ENCODE data around the gene KAT6B.

KAT6B gene

DNA sequence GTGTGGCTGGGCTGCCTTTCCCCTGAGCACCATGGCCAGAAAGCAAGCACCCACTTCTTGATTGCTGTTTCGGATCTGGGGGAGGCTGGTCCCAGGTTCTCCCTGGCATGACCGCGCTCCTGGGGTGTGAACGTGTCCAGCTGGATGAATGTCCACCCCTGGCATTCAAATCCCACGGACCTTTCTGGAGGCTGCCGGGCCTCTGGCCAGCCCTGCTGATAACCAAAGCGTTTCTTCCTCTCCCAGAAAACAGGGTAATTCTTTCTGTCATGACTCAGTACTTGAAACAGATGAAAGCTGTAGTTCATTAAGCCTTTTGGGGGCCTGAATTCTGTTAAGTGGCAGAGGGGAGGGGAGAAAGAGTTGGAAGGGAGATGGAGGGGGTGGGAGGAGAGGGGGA is 211.9 kb downstream of the KAT6B start:
- H3K4me3 ChIP-seq (ENCODE audit: low read depth, low read length) = no peak overlapping the region
- TF ChIP-seq, protein P1, sequence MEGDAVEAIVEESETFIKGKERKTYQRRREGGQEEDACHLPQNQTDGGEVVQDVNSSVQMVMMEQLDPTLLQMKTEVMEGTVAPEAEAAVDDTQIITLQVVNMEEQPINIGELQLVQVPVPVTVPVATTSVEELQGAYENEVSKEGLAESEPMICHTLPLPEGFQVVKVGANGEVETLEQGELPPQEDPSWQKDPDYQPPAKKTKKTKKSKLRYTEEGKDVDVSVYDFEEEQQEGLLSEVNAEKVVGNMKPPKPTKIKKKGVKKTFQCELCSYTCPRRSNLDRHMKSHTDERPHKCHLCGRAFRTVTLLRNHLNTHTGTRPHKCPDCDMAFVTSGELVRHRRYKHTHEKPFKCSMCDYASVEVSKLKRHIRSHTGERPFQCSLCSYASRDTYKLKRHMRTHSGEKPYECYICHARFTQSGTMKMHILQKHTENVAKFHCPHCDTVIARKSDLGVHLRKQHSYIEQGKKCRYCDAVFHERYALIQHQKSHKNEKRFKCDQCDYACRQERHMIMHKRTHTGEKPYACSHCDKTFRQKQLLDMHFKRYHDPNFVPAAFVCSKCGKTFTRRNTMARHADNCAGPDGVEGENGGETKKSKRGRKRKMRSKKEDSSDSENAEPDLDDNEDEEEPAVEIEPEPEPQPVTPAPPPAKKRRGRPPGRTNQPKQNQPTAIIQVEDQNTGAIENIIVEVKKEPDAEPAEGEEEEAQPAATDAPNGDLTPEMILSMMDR (IDR thresholded peaks at IDR 0.05; ENCODE audit: borderline replicate concordance, insufficient read depth, low read depth, low read length) = no peak

DNA sequence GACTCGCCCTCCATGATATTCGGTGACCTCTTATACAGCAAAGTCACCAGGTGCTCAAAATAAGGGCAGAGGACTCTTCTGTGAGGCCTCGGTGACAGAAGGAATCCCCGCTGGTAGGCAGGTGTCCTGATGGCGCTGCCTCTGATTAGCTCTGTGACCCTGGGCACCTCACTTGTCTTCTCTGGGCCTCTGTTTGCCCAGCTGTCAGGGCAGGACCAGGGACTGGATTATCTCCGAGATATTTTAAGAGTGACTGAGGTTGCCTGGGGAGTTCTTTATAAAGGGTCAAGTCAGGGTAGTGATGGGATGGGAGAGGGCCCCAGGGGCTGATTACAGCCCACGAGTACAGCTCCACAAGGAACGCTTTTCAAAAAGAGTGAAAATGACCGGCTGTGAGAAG is 214.2 kb downstream of the KAT6B start:
- H3K4me3 ChIP-seq (ENCODE audit: low read depth, low read length) = no peak overlapping the region

DNA sequence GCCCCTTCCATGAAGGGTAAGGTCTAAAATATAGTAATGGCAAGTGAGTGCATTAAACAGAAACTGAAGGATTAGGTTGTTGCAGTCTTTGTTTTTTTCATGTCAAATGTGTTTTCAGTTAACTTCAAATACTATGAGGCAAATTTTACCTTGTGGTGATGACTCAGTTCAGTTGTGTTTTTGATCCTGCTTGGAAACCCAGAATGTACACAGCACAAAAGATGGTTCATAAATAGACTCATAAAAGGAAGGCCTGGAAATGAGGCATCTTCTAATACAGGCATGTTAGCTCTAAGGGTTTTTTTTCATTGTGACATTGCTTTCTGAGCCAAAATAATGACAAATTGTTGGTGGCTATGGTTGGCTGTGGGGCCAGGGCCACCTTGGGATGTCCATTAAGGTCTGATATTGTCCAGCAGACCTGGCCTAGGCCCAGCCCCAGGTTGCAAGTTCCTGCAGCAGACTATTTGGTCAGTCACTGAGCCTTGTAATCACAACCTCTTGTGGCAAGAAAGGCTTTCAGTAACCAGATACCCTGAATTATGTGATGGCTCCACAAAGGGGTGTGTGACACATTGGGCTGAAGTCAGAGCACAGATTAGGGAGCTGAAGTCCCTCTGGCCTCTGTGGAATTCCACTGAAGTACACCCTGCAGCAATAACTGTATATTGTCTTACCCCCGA is 216.0 kb downstream of the KAT6B start:
- TF ChIP-seq, protein P1 (IDR thresholded peaks at IDR 0.05; ENCODE audit: borderline replicate concordance, insufficient read depth, low read depth, low read length) = no peak
- no peak overlapping the region for H3K4me3 ChIP-seq (ENCODE audit: low read depth, low read length)

More for the DNA sequence above, 214.2 kb downstream of the KAT6B start:
- TF ChIP-seq, protein P1 (IDR thresholded peaks at IDR 0.05; ENCODE audit: borderline replicate concordance, insufficient read depth, low read depth, low read length) = no peak

DNA sequence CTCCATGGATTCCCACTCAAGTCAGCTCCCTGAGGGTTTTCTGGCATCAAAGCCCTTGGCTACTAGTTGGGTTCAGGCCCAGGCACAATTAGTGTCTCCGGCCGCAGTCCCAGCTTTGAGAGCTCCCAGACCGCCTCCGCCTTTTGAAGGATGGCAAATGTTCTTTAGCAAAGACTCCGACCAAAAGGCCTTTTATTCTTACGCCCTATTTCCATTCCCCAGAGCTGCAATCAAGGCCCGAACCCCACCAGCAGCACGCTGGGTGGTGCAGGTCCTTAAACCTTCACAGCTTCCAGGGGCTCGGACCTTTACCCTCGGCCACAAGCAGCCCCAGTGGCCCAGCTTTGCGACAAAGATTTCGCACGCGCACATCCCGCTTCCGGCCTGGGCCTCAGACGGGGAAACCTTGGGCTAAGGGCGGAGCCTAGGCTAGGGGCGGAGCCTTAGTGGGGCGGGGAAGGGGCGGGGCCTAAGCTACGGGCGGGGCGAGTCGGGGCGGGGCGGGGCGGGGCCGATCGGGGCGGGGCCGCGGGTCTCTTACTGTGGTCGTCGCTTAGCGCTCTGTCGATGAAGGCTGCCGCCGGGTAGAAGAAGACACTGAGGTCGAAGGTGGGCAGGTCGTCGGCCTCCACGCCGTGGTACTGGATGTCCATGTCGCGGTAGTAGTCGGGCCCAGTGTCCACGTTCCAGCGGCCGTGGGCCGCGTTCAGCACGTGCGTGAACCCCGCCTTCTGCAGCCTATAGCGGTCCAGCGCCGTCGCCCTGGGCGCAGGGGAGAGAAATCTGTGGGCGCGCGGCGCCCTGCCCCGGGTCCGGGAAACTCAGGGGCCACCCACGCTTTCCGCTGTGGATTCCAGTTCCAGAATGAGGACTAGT is 217.1 kb downstream of the KAT6B start:
- TF ChIP-seq, protein P1 (IDR thresholded peaks at IDR 0.05; ENCODE audit: borderline replicate concordance, insufficient read depth, low read depth, low read length) = no peak
- H3K4me3 ChIP-seq (ENCODE audit: low read depth, low read length) = peak overlapping the region; percentile 46

DNA sequence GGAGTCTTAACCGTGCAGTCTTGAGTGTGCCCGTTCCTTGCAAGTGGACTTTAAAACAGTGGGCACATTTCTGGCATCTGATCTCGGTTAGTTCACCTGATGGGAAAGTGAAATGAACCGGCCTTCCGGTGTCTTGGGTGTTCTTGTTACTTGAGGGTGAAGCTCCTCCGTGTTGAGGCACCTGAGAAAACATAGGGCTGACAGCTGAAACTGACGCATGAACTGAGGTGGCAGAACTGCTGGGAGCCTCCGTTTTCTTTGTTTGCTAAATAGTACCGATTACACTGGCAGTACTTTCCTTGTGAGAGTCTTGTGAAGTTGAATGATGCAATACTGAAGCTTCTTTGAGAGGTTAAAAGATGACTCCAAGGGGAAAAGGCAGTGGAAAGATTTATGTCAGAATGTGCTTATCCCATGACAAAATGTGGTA is 222.3 kb downstream of the KAT6B start:
- no peak overlapping the region for H3K4me3 ChIP-seq (ENCODE audit: low read depth, low read length)
- TF ChIP-seq, protein P1 (IDR thresholded peaks at IDR 0.05; ENCODE audit: borderline replicate concordance, insufficient read depth, low read depth, low read length) = no peak

DNA sequence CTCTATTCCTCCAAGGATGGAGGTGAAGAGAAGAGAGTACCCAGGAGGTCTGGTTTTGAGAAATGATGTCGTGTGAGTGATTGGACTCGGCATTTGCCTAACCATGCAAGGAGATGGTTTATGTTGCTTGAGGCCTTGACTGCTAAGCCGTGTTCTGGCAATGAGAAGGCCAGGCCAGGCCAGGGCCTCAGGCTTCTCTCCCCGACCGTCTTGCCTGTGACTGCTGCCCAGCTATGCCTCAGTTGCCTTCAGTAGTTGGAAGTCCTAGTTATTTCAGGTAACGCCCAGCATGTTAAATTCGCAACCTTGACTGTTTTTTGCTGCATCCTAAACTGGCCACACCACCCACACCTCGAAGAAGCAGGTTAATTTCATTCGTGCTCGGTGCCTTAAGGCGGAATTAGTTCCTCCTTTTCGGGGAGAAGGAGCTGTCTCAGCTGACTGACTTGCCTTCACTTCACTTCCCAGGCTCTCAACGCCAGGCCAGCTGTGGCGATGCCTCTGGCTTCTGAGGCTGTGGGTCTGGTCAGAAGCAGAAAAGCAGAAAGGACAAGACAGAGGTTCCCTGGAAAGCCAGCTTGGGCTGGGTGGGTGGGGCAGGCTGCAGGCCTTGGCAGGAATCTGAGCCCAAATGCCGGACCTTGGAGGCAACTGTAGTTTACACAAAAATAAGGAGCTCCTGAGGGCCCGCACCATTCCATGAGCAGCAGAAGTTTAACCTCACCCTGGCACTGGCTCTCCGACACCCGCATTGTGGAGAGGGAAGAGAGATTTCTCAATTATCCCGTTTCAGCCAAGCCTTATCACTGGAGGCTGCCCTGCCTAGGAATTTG is 223.1 kb downstream of the KAT6B start:
- H3K4me3 ChIP-seq (ENCODE audit: low read depth, low read length) = no peak overlapping the region
- TF ChIP-seq, protein P1 (IDR thresholded peaks at IDR 0.05; ENCODE audit: borderline replicate concordance, insufficient read depth, low read depth, low read length) = no peak

Data from GM12875 (cell line).